Measurements from ENCODE around the gene KRT9. TPM values are rescaled to one million over a fixed set of nuclear protein-coding genes. Genes with fewer than 3 reads are reported as not detected.
"Not testable (repeated sequence)": the region's sequence is repeated elsewhere in the genome, so short reads cannot be mapped to it uniquely, and the experiment has no call there.

Gene KRT9
- total RNA-seq = not detected
- polyA plus RNA-seq (ENCODE audit: insufficient read depth in 1 of 8, insufficient read length in 8 of 8, low replicate concordance in 1 of 8) = under 1 TPM in 1 of 8 donors, not detected in 7; 0.12 TPM
- long read RNA-seq, donor 1 = 0 reads
- long read RNA-seq, donor 2 = 0 reads
- long read RNA-seq, donor 3 = 0 reads
- long read RNA-seq, donor 4 = 0 reads
- long read RNA-seq, donor 5 = 0 reads
- long read RNA-seq, donor 6 = 0 reads
- long read RNA-seq, donor 7 = 0 reads
- long read RNA-seq, donor 8 = 0 reads
- long read RNA-seq, donor 9 = 0 reads
- long read RNA-seq, donor 10 = 0 reads
- long read RNA-seq, donor 11 = 0 reads

GRCh38 chr17:41571561-41572434 is at the start of gene KRT9:
Gene KRT9 (minus strand): TSS chr17:41572059. CDS start chr17:41571992, 67 bp downstream.
- H3K27ac ChIP-seq (ENCODE audit: low read length) = no peak within 1 kb of the TSS
- no peak within 1 kb of the TSS for H3K4me3 ChIP-seq (ENCODE audit: low read length)
- no peak for DNase-seq
- H3K36me3 ChIP-seq (ENCODE audit: control insufficient read depth, insufficient read depth, low read length) = no peaks in the 10 kb centered on the region
- H3K4me1 ChIP-seq (ENCODE audit: control insufficient read depth, insufficient read depth, low read length) = no peaks in the 10 kb centered on the region
- no peaks in the 10 kb centered on the region for H3K9me3 ChIP-seq (replicated peaks; ENCODE audit: control insufficient read depth, low read depth, low read length)
- 39% methylated on average over 20 of the region's 24 CpGs for WGBS (ENCODE audit: insufficient coverage)
- H3K27me3 ChIP-seq (ENCODE audit: control insufficient read depth, insufficient read depth, low read length) = peaks cover 35% of the 10 kb centered on the region

- H3K36me3 ChIP-seq (ENCODE audit: control insufficient read depth, insufficient read depth, low read length); H3K4me3 ChIP-seq (ENCODE audit: low read length); H3K27ac ChIP-seq (ENCODE audit: low read length); H3K27me3 ChIP-seq (ENCODE audit: control insufficient read depth, insufficient read depth, low read length); H3K9me3 ChIP-seq (replicated peaks; ENCODE audit: control insufficient read depth, low read depth, low read length); DNase-seq: not testable (repeated sequence)
- peaks cover 21% of the 10 kb centered on the region for H3K4me1 ChIP-seq (ENCODE audit: control insufficient read depth, insufficient read depth, low read length)
- WGBS (ENCODE audit: insufficient coverage) = 78% methylated on average over 3 of the region's 11 CpGs
Observed at GRCh38 chr17:41621435-41621817, 49.6 kb upstream of the KRT9 start.

- no peaks in the 10 kb centered on the region for H3K36me3 ChIP-seq (ENCODE audit: control insufficient read depth, insufficient read depth, low read length)
- H3K4me1 ChIP-seq (ENCODE audit: control insufficient read depth, insufficient read depth, low read length) = peaks cover 21% of the 10 kb centered on the region
- H3K27ac ChIP-seq (ENCODE audit: low read length) = no peak overlapping the region
- H3K4me3 ChIP-seq (ENCODE audit: low read length) = no peak overlapping the region
- peaks cover 10% of the 10 kb centered on the region for H3K27me3 ChIP-seq (ENCODE audit: control insufficient read depth, insufficient read depth, low read length)
- no peaks in the 10 kb centered on the region for H3K9me3 ChIP-seq (replicated peaks; ENCODE audit: control insufficient read depth, low read depth, low read length)
- DNase-seq = no peak
- 65% methylated on average over 17 of the region's 21 CpGs for WGBS (ENCODE audit: insufficient coverage)
Observed at GRCh38 chr17:41620583-41621434, 49.0 kb upstream of the KRT9 start.

- DNase-seq; H3K9me3 ChIP-seq (replicated peaks; ENCODE audit: control insufficient read depth, low read depth, low read length): not testable (repeated sequence)
- WGBS (ENCODE audit: insufficient coverage) = 72% methylated on average over 3 of the region's 6 CpGs
Observed at GRCh38 chr17:41619927-41620582, 48.2 kb upstream of the KRT9 start.

GRCh38 chr17:41619036-41619926 is 47.4 kb upstream of the KRT9 start:
- 86% methylated on average over 10 of the region's 20 CpGs for WGBS (ENCODE audit: insufficient coverage)
- Histone ChIP-seq H3K4me1 (ENCODE audit: control insufficient read depth, insufficient read depth, low read length) (peaks cover 16% of the 10 kb centered on the region), H3K9me3 (replicated peaks; ENCODE audit: control insufficient read depth, low read depth, low read length) (no peaks in the 10 kb centered on the region), H3K27ac (ENCODE audit: low read length) (no peak overlapping the region), H3K36me3 (ENCODE audit: control insufficient read depth, insufficient read depth, low read length) (no peaks in the 10 kb centered on the region), H3K4me3 (ENCODE audit: low read length) (no peak overlapping the region), H3K27me3 (ENCODE audit: control insufficient read depth, insufficient read depth, low read length) (peaks cover 10% of the 10 kb centered on the region)
- no peak for DNase-seq

More at GRCh38 chr17:41619927-41620582, 48.2 kb upstream of the KRT9 start:
- H3K4me1 ChIP-seq (ENCODE audit: control insufficient read depth, insufficient read depth, low read length) = peaks cover 21% of the 10 kb centered on the region
- not testable (repeated sequence) for H3K36me3 ChIP-seq (ENCODE audit: control insufficient read depth, insufficient read depth, low read length); H3K27ac ChIP-seq (ENCODE audit: low read length); H3K4me3 ChIP-seq (ENCODE audit: low read length)
- H3K27me3 ChIP-seq (ENCODE audit: control insufficient read depth, insufficient read depth, low read length) = peaks cover 10% of the 10 kb centered on the region

- Histone ChIP-seq H3K27me3 (ENCODE audit: control insufficient read depth, insufficient read depth, low read length) (peaks cover 10% of the 10 kb centered on the region), H3K4me1 (ENCODE audit: control insufficient read depth, insufficient read depth, low read length) (peaks cover 13% of the 10 kb centered on the region), H3K36me3 (ENCODE audit: control insufficient read depth, insufficient read depth, low read length) (no peaks in the 10 kb centered on the region), H3K9me3 (replicated peaks; ENCODE audit: control insufficient read depth, low read depth, low read length) (no peaks in the 10 kb centered on the region), H3K27ac (ENCODE audit: low read length) (no peak overlapping the region), H3K4me3 (ENCODE audit: low read length) (no peak overlapping the region)
- 48% methylated on average over 7 of the region's 13 CpGs for WGBS (ENCODE audit: insufficient coverage)
- no peak for DNase-seq
Observed at GRCh38 chr17:41618341-41619035, 46.6 kb upstream of the KRT9 start.

GRCh38 chr17:41617698-41618097 is 45.8 kb upstream of the KRT9 start:
- no peak for DNase-seq
- no peak overlapping the region for H3K4me3 ChIP-seq (ENCODE audit: low read length)
- H3K9me3 ChIP-seq (replicated peaks; ENCODE audit: control insufficient read depth, low read depth, low read length) = no peaks in the 10 kb centered on the region
- 66% methylated on average over 8 of the region's 11 CpGs for whole genome bisulfite sequencing (ENCODE audit: insufficient coverage)
- H3K4me1 ChIP-seq (ENCODE audit: control insufficient read depth, insufficient read depth, low read length) = peaks cover 5% of the 10 kb centered on the region
- H3K27me3 ChIP-seq (ENCODE audit: control insufficient read depth, insufficient read depth, low read length) = peaks cover 10% of the 10 kb centered on the region
- H3K27ac ChIP-seq (ENCODE audit: low read length) = no peak overlapping the region
- H3K36me3 ChIP-seq (ENCODE audit: control insufficient read depth, insufficient read depth, low read length) = no peaks in the 10 kb centered on the region

- no CpG with 5 or more reads among the region's 3 CpGs for WGBS (ENCODE audit: insufficient coverage)
- no peak overlapping the region for H3K27ac ChIP-seq (ENCODE audit: low read length)
- no peak overlapping the region for H3K4me3 ChIP-seq (ENCODE audit: low read length)
- DNase-seq = no peak
- peaks cover 2% of the 10 kb centered on the region for H3K4me1 ChIP-seq (ENCODE audit: control insufficient read depth, insufficient read depth, low read length)
- H3K27me3 ChIP-seq (ENCODE audit: control insufficient read depth, insufficient read depth, low read length) = peaks cover 10% of the 10 kb centered on the region
- H3K9me3 ChIP-seq (replicated peaks; ENCODE audit: control insufficient read depth, low read depth, low read length) = no peaks in the 10 kb centered on the region
- no peaks in the 10 kb centered on the region for H3K36me3 ChIP-seq (ENCODE audit: control insufficient read depth, insufficient read depth, low read length)
Observed at GRCh38 chr17:41617136-41617535, 45.3 kb upstream of the KRT9 start.
